DMS79 (cell line): ENCODE results near the gene HSDL2.
"Not testable (repeated sequence)": the region's sequence is repeated elsewhere in the genome, so short reads cannot be mapped to it uniquely, and the experiment has no call there.

ENCODE experiments used
- DNase-seq: peaks from one replicate; lab custom pipeline; 2025; lab: John Stamatoyannopoulos, UW

The HSDL2 gene

DNA sequence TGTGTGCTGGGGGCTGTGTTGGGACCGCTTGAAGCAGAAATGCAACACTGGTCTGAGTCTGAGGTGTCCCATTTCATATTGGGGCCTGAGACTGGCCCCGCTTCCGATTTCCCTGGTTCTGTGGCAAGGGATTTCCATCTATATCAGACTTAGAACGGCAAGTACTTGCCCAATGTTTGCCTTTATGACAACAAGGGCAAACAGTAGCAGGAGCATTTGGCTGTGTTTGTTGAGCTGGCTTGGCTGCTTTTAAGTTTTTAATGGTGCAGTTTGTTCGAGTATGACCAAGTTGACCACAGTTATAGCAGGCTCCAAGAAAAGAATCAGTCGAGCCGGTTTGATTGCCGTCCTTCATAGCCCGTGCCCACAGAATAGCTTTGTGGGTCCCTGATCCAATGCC, 17.0 kb downstream of the HSDL2 start:
- DNase-seq = no peak

DNA sequence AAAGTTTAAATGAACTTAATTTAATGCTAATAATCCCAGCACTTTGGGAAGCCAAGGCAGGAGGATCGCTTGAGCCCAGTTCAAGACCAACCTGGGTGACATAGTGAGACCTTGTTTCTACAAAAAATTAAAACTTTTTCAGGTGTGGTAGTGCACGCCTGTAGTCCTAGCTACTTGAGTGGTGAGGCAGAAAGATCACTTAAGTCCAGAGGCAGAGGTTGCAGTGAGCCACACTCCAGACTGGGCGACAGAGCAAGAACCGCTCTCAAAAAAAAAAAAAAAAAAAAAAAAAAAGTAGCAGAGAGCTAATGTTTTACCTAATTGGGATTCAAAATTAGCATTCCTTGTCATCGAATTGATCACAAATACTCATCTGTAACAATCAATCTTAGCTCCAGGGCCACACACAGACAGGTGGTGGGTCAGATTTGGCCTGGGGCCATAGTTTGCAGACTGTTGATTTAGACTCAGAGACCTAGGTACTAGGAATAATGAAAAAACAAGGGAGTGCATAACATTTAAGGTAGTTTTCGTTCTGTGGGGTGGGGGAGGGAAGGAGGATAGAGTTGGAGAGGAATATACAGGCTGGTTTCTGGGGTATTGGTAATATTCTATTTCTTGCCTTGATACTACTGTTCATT, 21.4 kb downstream of the HSDL2 start:
- DNase-seq = no peak

DNA sequence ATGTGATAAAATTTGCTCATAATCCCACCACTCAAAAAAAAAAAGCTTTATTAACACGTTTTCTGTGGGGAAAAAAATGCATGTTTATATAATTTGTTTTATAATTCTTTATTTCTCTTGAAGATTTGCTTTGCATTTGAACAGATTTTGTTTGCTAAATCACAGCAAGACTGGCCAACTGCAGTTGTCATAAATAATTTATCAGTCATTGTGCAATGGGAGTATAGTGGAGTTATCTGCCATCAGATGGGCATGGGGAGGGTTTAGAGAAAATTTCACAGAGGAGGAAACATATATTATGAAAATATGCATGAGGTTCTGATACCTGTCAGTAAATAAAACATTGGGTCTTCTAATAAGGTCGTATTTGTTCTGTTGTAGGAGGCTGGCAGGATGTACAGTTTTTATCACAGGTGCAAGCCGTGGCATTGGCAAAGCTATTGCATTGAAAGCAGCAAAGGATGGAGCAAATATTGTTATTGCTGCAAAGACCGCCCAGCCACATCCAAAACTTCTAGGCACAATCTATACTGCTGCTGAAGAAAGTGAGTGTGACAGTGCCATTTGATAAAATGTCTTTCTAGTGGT, 23.8 kb downstream of the HSDL2 start:
- DNase-seq = no peak

DNA sequence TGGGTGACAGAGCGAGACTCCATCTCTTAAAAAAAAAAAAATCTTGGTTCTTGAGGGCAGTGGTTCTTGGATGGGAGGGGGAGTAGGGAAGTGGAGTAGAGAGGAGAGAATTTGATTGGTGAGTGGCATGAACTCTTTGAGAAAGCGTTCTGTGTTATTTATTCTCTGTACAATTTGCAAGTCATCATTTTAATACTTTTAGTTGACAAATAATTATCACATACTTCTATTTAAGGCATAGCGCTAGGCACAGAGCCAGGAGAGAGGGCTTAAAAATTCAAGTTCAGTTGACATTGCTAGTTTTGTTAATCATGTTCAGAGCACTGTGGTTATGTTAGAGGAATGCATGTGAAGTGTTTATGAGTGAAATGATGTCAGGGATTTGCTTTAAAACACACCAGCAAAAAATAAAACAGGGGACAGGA, 24.6 kb downstream of the HSDL2 start:
- DNase-seq = no peak

DNA sequence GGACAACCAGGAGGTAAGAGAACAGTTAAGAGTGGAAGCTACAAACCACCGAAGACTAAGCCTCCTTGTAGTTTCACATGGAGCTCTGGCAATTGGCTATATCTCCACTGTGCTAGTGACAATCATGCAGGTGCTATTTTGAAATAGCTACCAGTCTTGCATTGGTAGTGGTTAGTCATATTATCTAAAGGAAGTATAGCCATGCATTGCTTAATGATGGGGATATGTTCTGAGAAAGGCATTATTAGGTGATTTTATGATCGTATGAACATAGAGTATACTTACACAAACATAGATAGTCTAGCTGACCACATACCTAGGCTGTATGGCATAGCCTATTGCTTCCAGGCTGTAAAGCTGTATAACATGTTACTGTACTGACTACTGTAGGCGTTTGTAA, 28.4 kb downstream of the HSDL2 start:
- DNase-seq = no peak

DNA sequence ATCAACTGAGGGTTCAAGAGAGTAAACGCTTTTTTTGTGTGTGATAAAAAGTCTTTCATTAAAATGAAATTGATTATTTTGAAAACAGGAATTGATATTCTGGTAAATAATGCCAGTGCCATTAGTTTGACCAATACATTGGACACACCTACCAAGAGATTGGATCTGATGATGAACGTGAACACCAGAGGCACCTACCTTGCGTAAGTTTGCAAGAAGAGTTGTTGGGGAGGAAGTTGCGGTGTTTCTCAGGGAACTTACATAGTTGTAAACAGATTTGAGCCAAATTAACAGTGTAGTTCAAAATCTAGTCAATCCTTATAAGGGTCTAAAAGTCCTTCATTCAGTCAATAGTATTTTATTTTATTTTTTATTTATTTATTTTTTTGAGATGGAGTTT, 28.9 kb downstream of the HSDL2 start:
- no peak for DNase-seq

DNA sequence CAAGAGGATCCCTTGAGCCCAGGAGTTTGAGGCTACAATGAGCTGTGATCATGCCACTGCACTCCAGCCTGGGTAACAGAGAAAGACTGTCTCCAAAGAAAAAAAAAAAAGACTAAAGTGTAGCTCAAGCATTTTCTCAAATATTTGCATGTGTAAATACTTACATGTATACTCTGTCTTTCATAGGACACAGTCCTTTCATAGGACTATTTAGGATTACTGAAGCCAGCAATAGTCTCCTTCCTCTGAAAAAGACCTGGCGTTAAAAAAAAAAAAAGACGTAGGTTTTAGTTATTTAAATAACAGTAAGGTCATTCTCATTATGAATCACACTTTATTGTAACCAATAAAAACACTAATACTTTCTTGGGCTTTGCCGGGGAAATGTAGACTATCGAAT, 29.9 kb downstream of the HSDL2 start:
- no peak for DNase-seq

DNA sequence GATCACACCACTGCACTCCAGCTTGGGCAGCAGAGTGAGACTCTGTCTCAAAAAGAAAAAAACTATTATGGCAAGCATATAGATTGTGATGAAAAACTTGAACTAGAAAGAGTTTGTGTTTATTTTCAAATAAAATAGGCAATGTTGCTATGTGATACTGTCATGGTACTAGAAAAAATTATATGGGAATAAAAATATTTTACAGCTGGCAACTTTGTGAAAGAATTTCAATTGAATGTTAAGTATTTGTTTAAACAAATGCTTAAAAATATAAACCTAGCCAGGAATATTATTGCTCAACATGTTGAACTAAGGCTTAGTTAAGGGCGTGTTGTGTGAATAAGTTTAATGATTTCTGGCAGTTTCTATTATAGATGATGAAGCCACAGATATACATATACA, 31.7 kb downstream of the HSDL2 start:
- no peak for DNase-seq

DNA sequence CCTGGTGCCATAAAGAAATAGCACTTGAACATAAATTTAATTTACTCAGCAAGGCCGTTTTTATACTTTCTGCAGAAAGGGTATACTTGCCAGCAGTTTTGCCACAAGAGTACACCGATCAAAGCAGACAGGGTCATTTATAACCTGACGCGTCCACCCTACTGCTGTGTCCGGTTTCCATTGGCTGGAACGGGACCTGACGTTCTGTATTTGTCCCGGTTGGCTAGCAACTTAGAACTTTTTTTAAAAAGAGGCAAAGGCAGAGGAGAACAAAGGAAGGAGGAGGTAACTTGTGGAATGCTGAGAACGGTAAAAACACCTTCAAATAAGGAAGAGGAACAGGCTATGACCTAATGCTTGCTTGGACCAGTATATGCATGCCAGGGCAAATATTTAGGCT, 33.8 kb downstream of the HSDL2 start:
- DNase-seq = not testable (repeated sequence)

DNA sequence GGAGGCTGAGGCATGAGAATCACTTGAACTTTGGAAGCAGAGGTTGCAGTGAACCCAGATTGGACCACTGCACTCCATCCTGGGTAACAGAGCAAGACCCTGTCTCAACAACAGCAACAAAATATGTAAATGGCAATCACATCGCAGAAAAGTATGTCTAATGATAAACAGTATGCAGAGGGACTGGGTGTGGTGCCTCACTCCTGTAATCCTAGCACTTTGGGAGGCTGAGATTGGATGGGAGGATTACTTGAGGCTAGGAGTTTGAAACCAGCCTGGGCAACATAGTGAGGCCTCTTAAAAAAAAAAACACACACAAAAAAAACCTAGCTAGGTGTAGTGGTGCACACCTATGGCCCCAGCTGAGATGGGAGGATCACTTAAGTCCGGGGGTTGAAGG, 40.3 kb downstream of the HSDL2 start:
- no peak for DNase-seq

DNA sequence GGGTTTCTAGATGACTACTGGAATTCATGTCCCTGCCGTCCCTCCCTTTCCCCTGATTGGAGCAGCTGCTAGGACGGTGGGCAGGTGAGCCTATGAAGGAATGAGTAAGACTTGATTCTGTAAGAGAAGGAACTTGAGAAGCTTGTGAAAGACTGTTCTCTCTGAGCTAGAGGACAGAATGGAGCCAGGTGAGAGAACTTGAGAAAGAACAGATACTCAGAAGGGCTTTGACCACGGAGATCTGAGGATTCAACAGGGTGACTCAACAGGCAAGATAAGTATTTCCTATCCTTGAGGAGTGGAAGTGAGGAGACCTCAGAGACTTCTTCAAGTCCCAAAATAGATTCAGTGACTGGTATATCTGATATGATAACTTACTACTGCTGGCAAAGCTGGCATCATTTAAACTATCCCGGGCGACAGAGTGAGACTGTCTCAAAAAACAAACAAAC, 41.9 kb downstream of the HSDL2 start:
- DNase-seq = no peak

DNA sequence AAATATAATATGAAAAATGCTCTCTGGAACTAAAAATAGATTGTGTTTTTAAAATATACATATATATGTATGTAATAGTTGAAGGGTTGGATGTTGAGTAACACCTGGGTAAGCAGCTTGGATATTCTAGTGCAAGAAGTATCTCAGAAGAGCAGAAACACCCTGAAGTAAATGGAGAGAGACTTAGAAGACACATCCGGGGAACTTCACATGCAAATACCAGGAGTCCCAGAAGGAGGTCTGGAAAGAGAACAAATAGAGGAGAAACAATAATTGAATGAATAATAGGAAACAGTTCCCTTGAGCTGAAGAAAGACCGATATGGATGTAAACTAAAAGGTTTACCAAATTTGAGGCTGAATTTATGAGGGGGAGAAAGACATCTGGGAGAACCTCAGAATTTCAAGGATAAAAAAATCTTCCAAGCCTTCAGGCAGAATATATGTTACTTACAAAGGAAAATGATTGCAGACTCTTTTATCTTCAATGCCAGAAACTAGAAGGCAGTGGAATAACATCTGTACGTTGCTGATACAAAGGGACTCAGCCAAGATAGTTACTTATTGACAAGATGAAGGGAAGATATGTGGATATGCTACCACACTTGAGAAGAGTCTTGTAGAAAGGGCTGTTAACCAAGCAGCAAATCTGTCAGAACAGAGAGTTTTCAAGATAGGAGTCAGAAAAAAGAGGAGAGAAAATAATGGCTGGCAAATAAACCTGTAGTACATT, 42.7 kb downstream of the HSDL2 start:
- no peak for DNase-seq

DNA sequence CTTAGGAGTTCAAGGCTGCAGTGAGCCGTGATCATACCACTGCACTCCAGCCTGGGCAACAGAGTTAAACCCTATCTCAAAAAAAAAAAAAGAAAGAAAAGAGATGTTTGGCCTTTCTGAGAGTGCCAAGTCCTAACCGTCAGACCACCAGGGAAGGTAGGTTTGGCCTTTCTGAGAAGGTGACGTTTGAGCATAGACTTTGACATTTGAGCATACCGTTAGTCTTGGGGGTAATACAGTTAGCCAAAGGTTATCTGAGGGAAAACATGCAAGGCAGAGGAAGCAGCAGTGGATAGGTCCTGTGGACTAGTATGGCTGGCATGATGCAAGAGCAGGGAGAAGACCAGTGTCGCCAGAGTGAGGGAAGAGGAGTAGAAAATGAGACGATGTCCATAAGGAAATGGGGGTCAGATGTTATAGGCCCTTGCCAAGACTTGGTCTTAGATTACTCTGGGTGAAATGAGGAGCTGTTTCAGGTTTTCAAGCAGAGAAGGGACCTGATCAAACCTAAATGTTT, 50.2 kb downstream of the HSDL2 start:
- no peak for DNase-seq

DNA sequence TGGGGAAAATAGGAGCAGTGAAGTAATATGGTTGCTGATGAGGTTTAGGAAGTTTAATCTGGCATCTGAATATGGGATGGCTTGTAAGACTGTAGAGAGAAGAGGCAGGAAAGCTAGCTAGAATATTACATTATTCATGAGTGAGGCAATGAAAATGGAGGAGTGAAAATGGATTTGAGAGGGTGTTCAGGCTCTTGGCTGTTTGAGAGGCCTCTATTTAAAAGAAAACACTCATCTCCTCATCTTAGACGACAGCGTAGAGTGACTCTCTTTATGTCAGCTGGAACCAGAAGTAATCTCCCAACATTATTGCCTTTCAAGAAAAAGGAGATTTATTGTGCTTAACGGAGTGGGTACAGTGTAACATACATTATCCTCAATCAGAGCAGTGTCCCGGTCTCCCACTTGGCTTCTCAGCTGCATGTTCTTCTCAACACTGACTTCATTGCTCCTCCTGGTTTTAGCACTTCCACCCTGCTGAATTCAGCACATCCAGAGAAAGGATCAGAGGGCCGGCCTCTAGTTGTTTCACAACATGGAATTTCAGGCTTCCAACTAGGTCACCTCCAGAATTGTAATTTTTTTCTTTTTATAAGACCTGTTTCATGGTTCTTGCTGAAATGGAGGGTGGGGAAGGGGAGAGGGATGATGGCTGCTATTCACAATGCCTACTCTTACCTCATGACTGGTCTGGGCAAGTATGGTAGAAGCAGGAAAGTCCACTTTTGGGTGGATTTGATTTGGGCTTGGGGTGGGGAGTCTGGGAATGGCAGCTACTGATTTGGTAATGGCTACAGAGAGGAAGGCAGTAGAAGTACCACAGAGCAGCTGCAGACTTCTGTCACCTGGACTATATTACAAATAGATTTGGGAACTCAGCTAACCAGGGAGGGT, 53.8 kb downstream of the HSDL2 start:
- peak; percentile 93 for DNase-seq

DNA sequence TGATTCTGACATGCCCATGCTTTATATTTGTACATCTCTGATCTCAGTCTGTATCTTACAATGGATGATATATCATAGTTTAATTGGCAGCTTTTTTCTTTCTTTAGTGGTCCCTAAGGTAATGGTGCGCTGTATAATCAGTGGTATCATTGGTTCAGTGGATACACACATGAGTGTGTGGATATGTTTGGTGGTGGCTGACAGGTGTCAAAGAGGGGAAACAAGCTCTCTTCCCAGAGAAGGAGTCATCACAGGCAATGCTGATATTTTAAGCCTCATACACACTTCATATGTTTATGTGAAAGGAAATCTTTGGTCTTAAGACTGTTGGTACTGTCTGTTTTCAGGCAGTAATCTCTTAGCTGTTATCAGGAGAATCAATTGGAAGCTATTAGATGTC, 54.6 kb downstream of the HSDL2 start:
- no peak for DNase-seq

DNA sequence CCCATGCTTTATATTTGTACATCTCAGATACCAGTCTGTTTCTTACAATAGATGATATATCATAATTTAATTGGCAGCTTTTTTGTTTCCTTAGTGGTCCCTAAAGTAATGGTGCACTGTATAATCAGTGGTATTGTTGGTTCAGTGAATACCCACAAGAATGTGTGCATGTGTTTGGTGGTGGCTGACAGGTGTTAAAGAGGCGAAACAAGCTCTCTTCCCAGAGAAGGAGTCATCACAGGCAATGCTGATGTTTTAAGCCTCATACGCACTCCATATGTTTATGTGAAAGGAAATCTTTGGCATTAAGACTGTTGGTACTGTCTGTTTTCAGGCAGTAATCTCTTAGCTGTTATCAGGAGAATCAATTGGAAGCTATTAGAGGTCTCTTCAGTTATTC, 57.5 kb downstream of the HSDL2 start:
- no peak for DNase-seq

DNA sequence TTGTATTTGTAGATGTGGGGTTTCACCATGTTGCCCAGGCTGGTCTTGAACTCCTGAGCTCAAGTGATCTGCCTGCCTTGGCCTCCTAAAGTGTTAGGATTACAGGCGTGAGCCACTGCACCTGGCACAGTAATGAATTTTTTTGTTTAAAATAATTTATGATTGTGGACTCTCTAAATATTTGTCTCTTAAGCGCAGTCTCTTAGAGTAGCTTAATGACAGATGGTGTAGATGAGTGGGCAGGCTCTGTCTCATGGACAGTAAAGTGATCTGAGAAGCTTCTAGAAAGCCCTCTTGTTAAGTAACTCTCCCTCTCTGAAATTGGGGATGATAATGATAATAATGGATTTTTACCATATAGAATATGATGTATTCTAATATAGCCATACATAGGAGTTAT, 59.3 kb downstream of the HSDL2 start:
- peak; percentile 16 for DNase-seq

DNA sequence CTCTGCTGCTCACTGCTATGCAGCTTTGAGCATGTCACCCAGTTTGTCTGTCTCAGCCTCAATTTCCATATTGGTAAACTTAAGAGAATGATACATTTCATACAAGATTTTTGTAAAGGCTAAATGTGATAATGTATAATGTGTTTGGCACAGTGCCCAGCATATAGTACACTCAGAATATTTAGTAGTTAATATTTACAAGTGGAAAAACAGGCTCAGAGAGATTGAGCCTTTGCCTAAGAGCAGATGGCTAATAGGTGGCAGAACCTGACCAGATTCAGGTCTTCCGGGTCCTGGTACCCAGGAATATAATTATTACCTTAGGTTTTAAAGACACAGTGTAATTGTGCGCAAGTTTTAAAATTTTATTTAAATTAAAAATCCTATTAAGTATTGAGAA, 59.9 kb downstream of the HSDL2 start:
- peak; percentile 25 for DNase-seq

DNA sequence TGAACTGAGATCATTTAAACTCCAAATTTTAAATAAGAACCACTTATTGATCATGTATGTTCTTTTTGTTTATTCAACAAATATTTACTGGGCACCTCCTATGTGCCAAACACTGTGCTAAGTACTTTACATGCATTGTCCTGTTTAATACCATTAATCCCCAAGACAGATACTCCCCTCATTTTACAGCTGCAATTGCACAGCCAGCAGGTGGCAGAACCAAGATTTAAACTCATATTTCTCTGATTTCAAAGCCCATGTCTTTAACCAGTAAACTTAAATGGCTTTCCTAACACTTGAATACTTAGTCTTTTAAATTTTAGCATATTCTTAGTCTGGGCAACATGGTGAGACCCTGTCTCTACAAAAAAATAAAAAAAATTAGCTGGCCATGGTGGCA, 63.3 kb downstream of the HSDL2 start:
- no peak for DNase-seq

DNA sequence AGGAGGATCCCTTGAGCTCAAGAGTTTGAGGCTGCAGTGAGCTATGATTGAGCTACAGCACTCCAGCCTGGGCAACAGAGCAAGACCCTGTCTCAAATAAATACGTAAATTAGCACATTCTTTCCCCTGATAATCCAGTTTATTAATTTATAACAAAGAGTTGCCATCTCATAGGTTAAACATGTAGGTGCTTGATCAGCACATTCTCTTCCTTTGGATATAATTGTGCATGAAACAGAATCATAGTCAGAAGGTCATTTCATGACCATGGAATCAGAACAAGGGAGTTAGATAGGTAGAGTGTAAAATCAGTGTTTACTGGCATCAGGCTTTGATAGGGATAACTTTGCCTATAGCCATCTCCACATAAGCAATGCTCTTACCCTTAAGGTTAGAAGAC, 63.7 kb downstream of the HSDL2 start:
- DNase-seq = no peak

DNA sequence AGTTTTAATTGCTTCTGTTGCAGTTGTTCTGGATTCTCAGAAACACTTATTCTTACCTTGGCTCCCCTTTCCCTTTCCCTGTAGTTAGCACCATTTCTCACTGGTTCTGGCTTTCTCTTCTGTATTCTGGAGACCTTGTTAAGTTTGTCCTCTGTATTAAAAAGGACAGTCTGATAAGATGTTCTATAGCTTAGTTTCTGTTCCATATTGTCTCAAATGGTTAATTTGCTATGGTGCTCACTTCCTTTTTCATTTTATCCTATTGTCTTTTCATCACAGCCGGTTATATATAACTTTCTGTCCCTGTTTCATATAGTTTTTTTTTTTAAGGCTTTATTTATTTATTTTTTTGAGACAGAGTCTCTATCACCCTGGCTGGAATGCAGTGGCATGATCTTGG, 65.3 kb downstream of the HSDL2 start:
- no peak for DNase-seq

DNA sequence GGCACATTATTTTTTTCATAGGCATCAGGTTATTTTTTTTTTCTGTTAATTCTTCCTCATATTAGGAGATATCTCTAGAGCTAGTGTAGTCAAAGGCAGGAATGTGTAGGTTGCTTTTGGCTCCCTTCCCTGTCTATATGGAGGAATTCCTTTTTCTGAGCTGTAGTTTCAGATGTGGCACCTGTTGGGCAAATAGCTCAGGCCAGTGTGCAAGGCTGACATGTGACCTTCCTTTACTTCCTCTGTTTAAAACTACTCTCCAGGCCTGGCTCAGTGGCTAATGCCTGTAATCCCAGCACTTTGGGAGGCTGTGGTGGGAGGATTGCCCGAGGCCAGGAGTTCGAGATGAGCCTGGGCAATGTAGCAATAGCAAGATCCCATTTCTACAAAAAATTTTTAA, 66.2 kb downstream of the HSDL2 start:
- DNase-seq = no peak
